NT2/D1 (cell line): Measurements from ENCODE around the gene ARAF.

ENCODE experiments used
- YY1 ChIP-seq: IDR thresholded peaks from 2 replicates; pipeline ENCODE4 v1.6.1; 2011; ENCODE audit not compliant: insufficient read length, insufficient read depth
- ZNF274 ChIP-seq: IDR thresholded peaks from 2 replicates; pipeline ENCODE4 v1.6.1; 2011; ENCODE audit warnings: mild to moderate bottlenecking, low read depth, low read length

DNA sequence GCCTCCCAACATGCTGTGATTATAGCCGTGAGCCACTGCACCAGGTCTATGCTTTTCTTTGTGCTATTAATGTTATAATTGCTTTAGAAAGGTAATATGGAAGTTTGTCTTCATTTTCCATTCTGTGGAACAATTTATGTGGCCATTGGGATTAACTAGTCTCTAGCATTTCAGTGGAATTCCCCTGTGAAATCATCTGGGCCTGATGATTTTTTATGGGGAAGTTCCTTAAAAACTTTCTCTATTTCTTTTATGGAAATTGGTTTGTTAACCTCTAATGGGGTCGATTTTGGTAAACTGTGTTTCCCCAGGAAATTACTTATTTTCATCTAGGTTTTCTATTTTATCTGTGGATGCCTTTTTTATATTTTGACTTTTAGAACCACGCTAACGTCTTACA, 32.5 kb downstream of the ARAF start:
- TF ChIP-seq YY1: no peak
- TF ChIP-seq ZNF274: no peak
